Hematopoietic multipotent progenitor cell treated with erythropoietin and hydrocortisone succinate and interleukin-3 and kit ligand, for 8 days (in vitro differentiated cells): ENCODE data around the gene GAK.

Experiments used
- DNase-seq: peaks from one replicate; pipeline ENCODE4 v3.0.0-alpha.2; 2015

Gene GAK

GRCh38 chr4:801436-802124, 130.5 kb downstream of the GAK start:
- DNase-seq: no peak
